H1 (cell line): ENCODE data around the gene STAT3. TPM values are rescaled to one million over a fixed set of nuclear protein-coding genes. Genes with fewer than 3 reads are reported as not detected.

Source experiments
- CTCF ChIA-PET: fragments of 300-600 bp; sonication (Branson Sonifier 250); formaldehyde crosslinking; loops from one replicate; lab custom pipeline; 2021; ENCODE audit not compliant: partially characterized antibody; lab: Charles Lee
- POLR2A ChIA-PET: fragments of 300-600 bp; sonication (Branson Sonifier 250); formaldehyde crosslinking; loops from one replicate; lab custom pipeline; 2021; ENCODE audit warnings: inconsistent platforms; ENCODE audit not compliant: partially characterized antibody; lab: Charles Lee
- DNase-seq, 2 experiments: peaks; one replicate each; pipeline versions ENCODE4 v3.0.0 to v3.0.0-alpha.2; 2010 to 2022; ENCODE audit warnings: low spot score in 2 of 2, low read depth in 1 of 2, mixed read lengths in 1 of 2
- FAIRE-seq: peaks from 2 replicates; lab custom pipeline; 2011; peaks lifted over from hg19 to GRCh38; lab: Jason Lieb, UNC
- H2AFZ ChIP-seq: 2 replicates; pipeline ENCODE4 v1.8.1; 2012; ENCODE audit warnings: low read length, inconsistent platforms
- H2AK5ac ChIP-seq: 2 replicates; pipeline ENCODE4 v1.6.1; 2013; ENCODE audit warnings: low read depth, low read length
- H2BK120ac ChIP-seq: replicated peaks from 2 replicates; pipeline ENCODE3; 2013; ENCODE audit warnings: low read depth, low read length, inconsistent platforms
- H2BK12ac ChIP-seq: 2 replicates; pipeline ENCODE4 v1.6.1; 2013; ENCODE audit warnings: low read depth, low read length
- H2BK15ac ChIP-seq: 2 replicates; pipeline ENCODE4 v1.6.1; 2013; ENCODE audit warnings: low read length
- H2BK20ac ChIP-seq: 2 replicates; pipeline ENCODE4 v1.6.1; 2013; ENCODE audit warnings: low read length
- H2BK5ac ChIP-seq: 2 replicates; pipeline ENCODE4 v1.6.1; 2013; ENCODE audit warnings: low read depth, low read length
- H3K14ac ChIP-seq: 2 replicates; pipeline ENCODE4 v1.6.1; 2013; ENCODE audit warnings: inconsistent platforms; ENCODE audit not compliant: insufficient read length
- H3K18ac ChIP-seq: 2 replicates; pipeline ENCODE4 v1.6.1; 2013; ENCODE audit warnings: low read length; ENCODE audit errors: extremely low read depth
- H3K23ac ChIP-seq: 2 replicates; pipeline ENCODE4 v1.6.1; 2013; ENCODE audit warnings: inconsistent platforms; ENCODE audit not compliant: insufficient read length
- H3K23me2 ChIP-seq: 2 replicates; pipeline ENCODE4 v1.6.1; 2013; ENCODE audit warnings: low read depth, low read length
- H3K27ac ChIP-seq: 2 replicates; pipeline ENCODE4 v1.6.1; 2011; ENCODE audit warnings: low read depth, low read length, inconsistent platforms
- H3K27me3 ChIP-seq, 4 experiments: replicated peaks in 1 of 4; 1 replicate in 1 of 4; 2 replicates in 3 of 4; pipeline versions ENCODE4 v1.6.1 to v1.8.1; 2011 to 2013; ENCODE audit warnings: low read length in 3 of 4, mild to moderate bottlenecking in 3 of 4, inconsistent platforms in 2 of 4, mixed read lengths in 2 of 4, moderate library complexity in 1 of 4; ENCODE audit not compliant: control insufficient read depth in 3 of 4, insufficient read depth in 3 of 4; ENCODE audit errors: extremely low read depth in 1 of 4
- H3K36me3 ChIP-seq, 4 experiments: 2 replicates each; pipeline versions ENCODE4 v1.6.1 to v1.8.1; 2011 to 2013; ENCODE audit warnings: mild to moderate bottlenecking in 4 of 4, low read length in 3 of 4, moderate library complexity in 2 of 4, control low read depth in 1 of 4, inconsistent platforms in 1 of 4; ENCODE audit not compliant: insufficient read depth in 4 of 4, control insufficient read depth in 2 of 4
- H3K4ac ChIP-seq: replicated peaks from 2 replicates; pipeline ENCODE3; 2013; ENCODE audit warnings: low read length, low read depth, mixed read lengths, inconsistent platforms; ENCODE audit not compliant: insufficient read length
- H3K4me1 ChIP-seq, 4 experiments: replicated peaks in 1 of 4; 1 replicate in 1 of 4; 2 replicates in 3 of 4; pipeline versions ENCODE4 v1.6.1 to v1.8.1; 2011 to 2013; ENCODE audit warnings: low read length in 3 of 4, inconsistent platforms in 2 of 4, mixed read lengths in 1 of 4; ENCODE audit not compliant: insufficient read depth in 4 of 4, control insufficient read depth in 3 of 4
- H3K4me2 ChIP-seq, 2 experiments: 2 replicates each; pipeline versions ENCODE4 v1.6.1 to v1.8.1; 2011 to 2013; ENCODE audit warnings: low read depth in 2 of 2, low read length in 2 of 2, control low read depth in 1 of 2, inconsistent platforms in 1 of 2, mild to moderate bottlenecking in 1 of 2; ENCODE audit not compliant: insufficient read depth in 1 of 2
- H3K4me3 ChIP-seq, 4 experiments: fragments of 200-600, 300-600 bp in 1 of 4; sonication (generic), shearing (Covaris generic), sonication (Bioruptor Twin) in 1 of 4; 2 replicates each; pipeline versions ENCODE4 v1.5.1 to v1.8.1; 2011 to 2016; ENCODE audit warnings: low read length in 4 of 4, low read depth in 3 of 4, control low read depth in 2 of 4, inconsistent platforms in 2 of 4, mild to moderate bottlenecking in 2 of 4, mixed read lengths in 1 of 4, moderate library complexity in 1 of 4; ENCODE audit not compliant: insufficient read depth in 2 of 4; ENCODE audit errors: extremely low read depth in 1 of 4
- H3K56ac ChIP-seq: replicated peaks from 2 replicates; pipeline ENCODE3; 2013; ENCODE audit warnings: low read depth, mild to moderate bottlenecking, mixed read lengths, low read length, inconsistent platforms; ENCODE audit not compliant: insufficient read length
- H3K79me1 ChIP-seq: 2 replicates; pipeline ENCODE4 v1.6.1; 2013; ENCODE audit warnings: low read depth, low read length, control low read depth
- H3K79me2 ChIP-seq, 2 experiments: 2 replicates each; pipeline versions ENCODE4 v1.6.1 to v1.8.1; 2012 to 2013; ENCODE audit warnings: low read length in 2 of 2, mild to moderate bottlenecking in 2 of 2, inconsistent platforms in 1 of 2; ENCODE audit not compliant: insufficient read depth in 2 of 2, control insufficient read depth in 1 of 2
- H3K9ac ChIP-seq, 4 experiments: replicated peaks in 1 of 4; 1 replicate in 1 of 4; 2 replicates in 3 of 4; pipeline versions ENCODE4 v1.6.1 to v1.8.1; 2011 to 2013; ENCODE audit warnings: low read depth in 3 of 4, low read length in 3 of 4, control low read depth in 2 of 4, mild to moderate bottlenecking in 2 of 4, moderate library complexity in 2 of 4, inconsistent platforms in 1 of 4; ENCODE audit errors: extremely low read depth in 1 of 4
- H3K9me3 ChIP-seq, 2 experiments: 2 replicates each; pipeline versions ENCODE4 v1.6.1 to v1.8.1; 2012 to 2013; ENCODE audit warnings: mild to moderate bottlenecking in 2 of 2, moderate library complexity in 2 of 2, control low read depth in 1 of 2, inconsistent platforms in 1 of 2, low read depth in 1 of 2, low read length in 1 of 2, mixed read lengths in 1 of 2; ENCODE audit not compliant: insufficient read depth in 2 of 2
- H4K20me1 ChIP-seq, 2 experiments: replicated peaks in 1 of 2; 2 replicates each; pipeline versions ENCODE3 to v1.8.1; 2011 to 2013; ENCODE audit warnings: inconsistent platforms in 2 of 2, low read length in 2 of 2, mild to moderate bottlenecking in 1 of 2; ENCODE audit not compliant: insufficient read depth in 2 of 2, control insufficient read depth in 1 of 2
- H4K5ac ChIP-seq: 2 replicates; pipeline ENCODE4 v1.6.1; 2013; ENCODE audit warnings: low read length, low read depth, mixed read lengths, inconsistent platforms; ENCODE audit not compliant: insufficient read length
- H4K8ac ChIP-seq: 2 replicates; pipeline ENCODE4 v1.8.0; 2013; ENCODE audit warnings: mild to moderate bottlenecking, moderate library complexity, low read length, inconsistent platforms; ENCODE audit not compliant: insufficient read depth; ENCODE audit errors: extremely low read depth
- H4K91ac ChIP-seq: replicated peaks from 2 replicates; pipeline ENCODE3; 2013; ENCODE audit warnings: low read length, mixed read lengths, inconsistent platforms; ENCODE audit not compliant: insufficient read length
- CEBPB ChIP-seq: IDR thresholded peaks from 2 replicates; pipeline ENCODE4 v1.6.1; 2012; ENCODE audit warnings: low read depth, low read length
- KDM1A ChIP-seq: fragments of 200-600, 300-600 bp; sonication (generic); IDR thresholded peaks from 2 replicates; pipeline ENCODE4 v1.7.1; 2016; ENCODE audit warnings: mild to moderate bottlenecking, low read length, borderline replicate concordance
- WGBS, 2 experiments: shearing (Covaris generic) in 1 of 2; methylation state at CpG; one replicate each; pipeline versions ENCODE4 v1.1.6 to v1.1.7; 2013 to 2015; ENCODE audit warnings: low lambda C conversion rate in 2 of 2, mixed read lengths in 2 of 2, inconsistent platforms in 1 of 2, low coverage in 1 of 2, missing lambda C conversion rate in 1 of 2; ENCODE audit not compliant: insufficient replicate concordance in 2 of 2, insufficient coverage in 1 of 2, insufficient read length in 1 of 2; ENCODE audit errors: extremely low coverage in 1 of 2, missing lambda C conversion rate in 1 of 2; 5-methylcytosine and 5-hydroxymethylcytosine counted together
- polyA plus RNA-seq, 7 experiments: library from polyadenylated mRNA; depleted of rRNA in 3 of 7; stranded (reverse) in 5 of 7; unstranded in 2 of 7; fragments of >200 nt in 5 of 7; fragments of 200-250 nt in 2 of 7; gene quantifications; 1 replicate in 5 of 7; 2 replicates in 1 of 7; 4 replicates in 1 of 7; pipeline versions ENCODE4 v1.2.1 to v1.2.3, GENCODE V29; 2011 to 2013; ENCODE audit warnings: missing spikeins in 2 of 7, mixed read lengths in 2 of 7
- total RNA-seq: library from RNA; stranded (reverse); fragmentation: NEBNext Ultra II Directional; extraction: Animal tissue kit (Norgen Biotek cat#: 25700); gene quantifications from 2 replicates; pipeline ENCODE4 v1.2.1, GENCODE V29; 2021

Gene STAT3
- total and polyA plus RNA-seq, 2 of the 8 experiments (the other 6 are each of a cell fraction or from before 2014, with no cell fraction given): 38.4 to 94.1 TPM

- WGBS, 2 experiments: 91% methylated on average over 11 of the region's 11 CpGs; no CpG with 5 or more reads in 1 of the 2 experiments
- H3K23ac ChIP-seq: no peak overlapping the region
- H3K79me1 ChIP-seq: no peaks in the 10 kb centered on the region
- no peak overlapping the region for H3K4me2 ChIP-seq
- no peaks in the 10 kb centered on the region for H4K20me1 ChIP-seq
- CTCF ChIA-PET: interaction anchor here (0.9 to 2.4 kb wide), 6 partner anchors 25 to 213 kb away, joined by 3 to 6 read pairs (median 4); no protein-coding TSS in a partner anchor
- H4K8ac ChIP-seq: no peak overlapping the region
- TF ChIP-seq CEBPB (no peak), KDM1A (no peak)
- no peak overlapping the region for H3K14ac ChIP-seq
- H3K9ac ChIP-seq: no peak overlapping the region
- no peaks in the 10 kb centered on the region for H3K36me3 ChIP-seq
- H2BK120ac ChIP-seq: no peak overlapping the region
- H3K23me2 ChIP-seq: no peaks in the 10 kb centered on the region; the same call in 1 of the 2 replicates
- H2AK5ac ChIP-seq: no peak overlapping the region
- peaks cover 7 to 30% (median 24%) of the 10 kb centered on the region in 4 experiments for H3K27me3 ChIP-seq
- no peak overlapping the region for H3K4ac ChIP-seq
- peaks cover 0 to 17% (median 12%) of the 10 kb centered on the region in 4 experiments; a peak in 5 of 7 replicates for H3K4me1 ChIP-seq
- no peaks in the 10 kb centered on the region for H3K79me2 ChIP-seq
- no peak overlapping the region for H4K91ac ChIP-seq
- H2BK12ac ChIP-seq: no peak overlapping the region
- H4K5ac ChIP-seq: no peak overlapping the region
- H2BK15ac ChIP-seq: no peak overlapping the region
- no peak overlapping the region; the same call in 1 of the 2 replicates for H3K18ac ChIP-seq
- no peak overlapping the region for H3K4me3 ChIP-seq
- no peak overlapping the region for H3K56ac ChIP-seq
- H3K9me3 ChIP-seq: no peaks in the 10 kb centered on the region
- no peak overlapping the region for H2AFZ ChIP-seq
- no peak overlapping the region for H2BK5ac ChIP-seq
- FAIRE-seq (no peak), DNase-seq (no peak)
- POLR2A ChIA-PET: interaction anchor here (0.7 kb wide), 1 partner anchor 26 kb away, joined by 4 read pairs; no protein-coding TSS in a partner anchor
- H3K27ac ChIP-seq: no peak overlapping the region
- no peak overlapping the region for H2BK20ac ChIP-seq
Observed at GRCh38 chr17:42285346-42286050, 102.7 kb downstream of the STAT3 start.
